ENCODE results near the gene GAS7.

GRCh38 chr17:10062691-10063385 lies 135.6 kb downstream of the GAS7 start:
- no peak for TF ChIP-seq CTCF (conservative IDR thresholded peaks at IDR 0.05 in 1 of 2, IDR thresholded peaks at IDR 0.05 in 1 of 2; ENCODE audit: extremely low read depth in 1 of 2, insufficient read depth in 1 of 2, low read depth in 1 of 2, low read length in 2 of 2)
- TF ChIP-seq EZH2 (IDR thresholded peaks at IDR 0.05; ENCODE audit: borderline replicate concordance, low read length): no peak
